Stimulated activated CD8-positive, alpha-beta memory T cell treated with anti-CD3 and anti-CD28 coated beads, Interleukin-4, amount 100 ng/mL, for 4 hours (primary cell): Measurements from ENCODE around the gene CWH43.
"Not testable (repeated sequence)": the region's sequence is repeated elsewhere in the genome, so short reads cannot be mapped to it uniquely, and the experiment has no call there.

Experiments
- DNase-seq, 2 donors: peaks; one replicate each; pipeline ENCODE4 v3.0.0-alpha.2; 2020; ENCODE audit warnings: low read depth in 2 of 2, low spot score in 1 of 2

The CWH43 gene

GRCh38 chr4:48985976-48986653 is at the start of gene CWH43:
TSS of gene CWH43 (plus strand) at chr4:48986275. CDS start at chr4:48986430, 155 bp downstream.
- DNase-seq, result no peak

- DNase-seq, result no peak
Measured at GRCh38 chr4:48937033-48937432, 49.0 kb upstream of the CWH43 start.

- DNase-seq, result no peak
Measured at GRCh38 chr4:48938831-48939230, 47.2 kb upstream of the CWH43 start.

- DNase-seq, result no peak
Measured at GRCh38 chr4:48939785-48940184, 46.3 kb upstream of the CWH43 start.

- DNase-seq, result no peak
Measured at GRCh38 chr4:48943387-48943786, 42.7 kb upstream of the CWH43 start.

- DNase-seq, result no peak
Measured at GRCh38 chr4:48944252-48944651, 41.8 kb upstream of the CWH43 start.

GRCh38 chr4:48944756-48945241 is 41.3 kb upstream of the CWH43 start:
- peak in 1 of 2 donors; percentile 9 for DNase-seq

- no peak for DNase-seq
Measured at GRCh38 chr4:48945981-48946380, 40.1 kb upstream of the CWH43 start.

- DNase-seq, result no peak
Measured at GRCh38 chr4:48947731-48948130, 38.3 kb upstream of the CWH43 start.

GRCh38 chr4:48949086-48949485 is 37.0 kb upstream of the CWH43 start:
- no peak for DNase-seq

- no peak for DNase-seq
Measured at GRCh38 chr4:48949518-48950219, 36.4 kb upstream of the CWH43 start.

- no peak for DNase-seq
Measured at GRCh38 chr4:48954314-48954713, 31.8 kb upstream of the CWH43 start.

GRCh38 chr4:48957366-48957765 is 28.7 kb upstream of the CWH43 start:
- DNase-seq, result not testable (repeated sequence)

GRCh38 chr4:48958582-48958981 is 27.5 kb upstream of the CWH43 start:
- no peak for DNase-seq

GRCh38 chr4:48960988-48961635 is 25.0 kb upstream of the CWH43 start:
- DNase-seq, result no peak

- no peak for DNase-seq
Measured at GRCh38 chr4:48962636-48963035, 23.4 kb upstream of the CWH43 start.

- DNase-seq, result peak; percentile 22 to 49
Measured at GRCh38 chr4:48963042-48963679, 22.9 kb upstream of the CWH43 start.

GRCh38 chr4:48967101-48967500 is 19.0 kb upstream of the CWH43 start:
- no peak for DNase-seq

GRCh38 chr4:48967631-48968030 is 18.4 kb upstream of the CWH43 start:
- no peak for DNase-seq

GRCh38 chr4:48968814-48969213 is 17.3 kb upstream of the CWH43 start:
- no peak for DNase-seq

- DNase-seq, result no peak
Measured at GRCh38 chr4:48970471-48970921, 15.6 kb upstream of the CWH43 start.
